ENCODE results near the gene TBL1XR1.
"Not testable (repeated sequence)": the region's sequence is repeated elsewhere in the genome, so short reads cannot be mapped to it uniquely, and the experiment has no call there.

TBL1XR1 gene

DNA sequence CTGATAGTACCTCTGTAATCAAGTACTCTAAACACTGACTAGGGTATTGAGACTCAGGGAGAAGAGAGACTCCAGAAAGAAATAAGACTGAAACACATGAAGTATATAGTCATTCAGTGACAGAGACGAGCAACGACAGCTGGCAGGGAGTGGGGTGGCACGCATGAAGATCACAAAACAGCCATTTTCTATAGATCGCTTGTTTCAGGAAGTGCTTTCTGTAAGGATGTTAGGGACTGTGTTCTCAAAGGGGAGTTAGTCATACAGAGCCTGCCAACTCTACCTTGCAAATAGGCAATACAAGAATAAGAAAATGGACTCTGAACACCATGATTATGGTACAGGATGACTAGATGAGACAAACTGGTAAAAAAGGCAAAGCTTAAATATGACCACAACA, 139.5 kb downstream of the TBL1XR1 start:
- peak; percentile 22 to 26 for DNase-seq

DNA sequence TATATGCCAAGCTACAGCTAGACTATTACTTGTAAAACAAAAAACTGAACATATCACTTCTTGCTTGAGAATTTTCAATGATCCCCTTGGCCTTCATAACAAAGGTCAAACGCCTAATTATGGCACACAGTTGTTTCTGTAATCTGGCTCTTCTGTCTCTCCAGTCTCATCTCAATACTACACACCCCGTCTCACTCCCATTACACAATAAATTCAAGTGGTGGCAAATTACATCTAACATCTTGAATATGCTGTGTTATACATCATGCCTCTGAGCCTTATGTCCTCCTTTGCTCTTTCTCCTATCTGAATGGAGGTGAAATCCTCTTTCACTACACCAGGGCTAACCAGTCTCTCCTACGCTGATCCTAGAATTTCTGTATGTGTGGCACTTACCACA, 140.4 kb downstream of the TBL1XR1 start:
- no peak for DNase-seq

DNA sequence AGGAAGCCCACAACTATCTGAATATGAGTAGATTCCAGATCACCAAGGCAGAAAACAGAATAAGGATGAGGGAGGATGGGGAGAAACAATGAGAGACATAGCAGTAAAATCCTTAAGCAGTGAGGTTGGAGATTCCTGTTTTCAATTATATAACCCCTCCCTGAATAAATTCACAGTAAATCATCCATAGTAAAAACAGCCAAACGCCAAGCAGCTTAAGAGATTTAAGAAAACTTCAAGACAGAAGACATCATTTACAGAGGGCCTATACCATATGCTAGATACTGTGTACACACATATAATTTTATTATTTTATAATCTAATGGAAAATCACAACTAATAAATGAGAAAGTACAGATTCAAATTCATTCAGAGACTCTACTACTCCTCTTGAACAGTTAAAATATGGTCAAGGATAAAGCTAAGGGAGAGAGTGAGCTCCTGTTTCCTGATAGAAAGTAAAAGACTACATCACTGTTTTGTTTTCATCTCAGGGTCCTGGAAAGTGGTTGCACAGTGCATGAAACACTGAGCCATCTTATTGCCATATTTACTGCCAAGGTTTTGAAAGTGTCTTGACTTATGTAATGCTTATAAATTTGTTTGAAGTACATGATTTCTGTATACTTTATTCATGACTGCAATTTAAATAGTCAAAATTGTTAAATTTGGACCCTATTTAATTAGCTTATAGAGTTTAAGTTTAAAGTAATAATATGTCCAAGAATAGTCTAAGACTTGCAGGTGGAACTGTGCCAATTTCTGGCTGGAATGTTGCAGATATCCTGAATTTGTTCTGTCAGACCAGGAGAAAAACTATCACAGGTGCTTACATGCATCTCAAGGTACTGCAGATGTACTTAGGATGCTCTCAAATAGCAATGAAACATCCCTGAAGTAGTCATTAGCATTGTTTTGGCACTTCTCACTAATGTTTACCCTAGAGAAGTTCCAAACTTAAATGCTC, 141.4 kb downstream of the TBL1XR1 start:
- DNase-seq = no peak

DNA sequence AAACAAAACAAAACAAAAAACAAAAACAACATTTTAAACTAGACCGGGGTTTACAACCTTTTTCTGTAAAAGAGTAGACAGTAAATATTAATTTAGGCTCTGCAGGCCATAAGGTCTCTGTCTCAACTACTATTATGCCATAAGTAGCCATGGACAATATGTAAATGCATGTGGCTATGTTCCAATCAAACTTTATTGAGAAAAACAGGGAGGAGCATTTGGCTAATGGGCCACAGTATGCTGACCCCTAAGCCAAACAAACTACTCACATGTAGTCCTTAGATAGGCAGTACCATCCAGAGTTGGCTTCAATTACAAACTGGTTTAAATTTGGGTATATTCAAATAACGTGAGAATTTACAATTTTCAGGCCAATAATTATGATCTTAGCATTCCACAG, 144.2 kb downstream of the TBL1XR1 start:
- no peak for DNase-seq

DNA sequence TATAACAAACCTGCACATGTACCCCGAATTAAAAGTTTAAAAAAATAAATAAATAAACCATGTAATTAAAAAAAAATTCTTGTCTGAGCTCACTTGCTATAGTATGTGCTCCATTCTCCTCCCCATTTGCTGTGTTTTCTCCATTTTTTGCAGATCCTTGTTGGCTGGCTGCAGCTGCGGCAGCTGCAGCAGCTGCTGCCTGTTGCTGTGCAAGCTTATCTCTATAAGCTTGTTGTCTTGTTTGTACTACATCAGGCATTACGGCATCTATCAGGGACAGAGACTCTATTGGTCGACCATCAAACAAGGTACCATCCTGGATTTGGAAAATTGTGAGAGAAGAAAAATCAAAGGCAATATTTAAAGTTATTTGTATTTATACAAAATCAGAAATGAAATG, 145.9 kb downstream of the TBL1XR1 start:
- no peak for DNase-seq

DNA sequence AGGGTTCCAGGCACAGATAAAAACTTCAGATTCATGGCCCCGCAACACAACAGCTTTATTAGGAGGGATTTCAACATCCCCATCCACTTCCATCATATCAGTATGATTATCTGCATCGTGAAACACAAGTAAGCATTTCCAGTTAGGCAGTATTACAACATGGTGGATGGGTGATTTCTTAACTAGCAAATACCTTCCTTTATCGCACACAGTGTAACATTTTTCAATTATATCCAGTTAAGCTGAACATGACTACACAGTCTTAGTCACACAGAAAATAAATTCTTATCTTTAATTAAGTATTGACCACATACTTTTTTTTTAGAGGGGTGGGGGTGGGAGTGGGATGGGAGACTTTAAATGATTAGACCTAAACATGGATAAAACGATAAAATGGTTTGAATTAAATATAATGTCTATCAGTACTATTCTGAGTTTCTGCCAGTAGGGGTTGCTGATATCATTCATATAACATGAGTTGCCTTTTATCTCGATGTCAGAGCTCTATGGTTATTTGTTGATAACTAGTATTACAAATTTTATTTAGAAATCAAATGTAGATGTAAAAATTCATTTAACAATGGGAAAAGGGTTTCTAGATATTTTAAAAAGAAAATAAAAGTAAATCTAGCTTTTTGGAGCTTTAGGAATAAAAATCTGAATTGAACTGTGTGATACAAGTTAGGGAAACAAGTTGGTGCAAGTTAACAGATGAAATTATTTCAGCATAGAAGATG, 146.6 kb downstream of the TBL1XR1 start:
- no peak for DNase-seq

DNA sequence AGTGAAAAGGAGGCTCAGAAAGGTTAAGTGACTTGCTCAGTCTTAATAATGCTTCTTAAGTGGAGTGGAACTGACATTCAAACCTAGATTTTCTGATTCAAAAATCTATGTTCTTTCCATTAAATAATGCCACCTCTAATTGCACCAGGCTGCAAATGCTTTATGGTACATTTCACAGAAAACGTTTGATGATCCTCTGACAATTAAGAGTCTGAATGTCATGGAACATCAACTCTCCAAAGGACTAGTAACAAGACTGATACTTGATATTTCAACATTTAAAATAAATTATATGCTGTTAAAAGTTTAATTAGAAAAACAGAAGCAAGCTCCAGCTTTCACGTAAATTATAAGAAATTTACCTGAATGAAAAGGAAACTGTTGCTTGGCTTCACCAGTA, 151.5 kb downstream of the TBL1XR1 start:
- DNase-seq = no peak

DNA sequence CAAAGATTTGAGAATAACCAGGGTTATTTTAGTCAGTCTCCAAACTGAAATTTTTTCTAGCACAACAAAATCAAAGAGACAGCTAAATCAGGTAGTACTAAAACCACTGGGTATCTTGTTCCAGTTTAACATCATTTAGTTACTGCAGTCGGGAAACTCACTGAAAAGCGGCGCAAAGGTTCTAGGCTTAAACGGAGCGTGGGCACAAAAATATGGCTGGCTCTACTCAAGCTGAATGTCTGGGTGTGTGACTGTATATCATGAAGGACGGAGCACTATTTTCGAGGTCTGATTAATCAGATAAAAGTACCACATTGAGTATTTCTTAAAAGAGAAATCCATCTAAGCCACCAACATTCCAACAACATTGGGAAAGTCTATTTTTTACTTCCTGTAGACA, 152.1 kb downstream of the TBL1XR1 start:
- no peak for DNase-seq

DNA sequence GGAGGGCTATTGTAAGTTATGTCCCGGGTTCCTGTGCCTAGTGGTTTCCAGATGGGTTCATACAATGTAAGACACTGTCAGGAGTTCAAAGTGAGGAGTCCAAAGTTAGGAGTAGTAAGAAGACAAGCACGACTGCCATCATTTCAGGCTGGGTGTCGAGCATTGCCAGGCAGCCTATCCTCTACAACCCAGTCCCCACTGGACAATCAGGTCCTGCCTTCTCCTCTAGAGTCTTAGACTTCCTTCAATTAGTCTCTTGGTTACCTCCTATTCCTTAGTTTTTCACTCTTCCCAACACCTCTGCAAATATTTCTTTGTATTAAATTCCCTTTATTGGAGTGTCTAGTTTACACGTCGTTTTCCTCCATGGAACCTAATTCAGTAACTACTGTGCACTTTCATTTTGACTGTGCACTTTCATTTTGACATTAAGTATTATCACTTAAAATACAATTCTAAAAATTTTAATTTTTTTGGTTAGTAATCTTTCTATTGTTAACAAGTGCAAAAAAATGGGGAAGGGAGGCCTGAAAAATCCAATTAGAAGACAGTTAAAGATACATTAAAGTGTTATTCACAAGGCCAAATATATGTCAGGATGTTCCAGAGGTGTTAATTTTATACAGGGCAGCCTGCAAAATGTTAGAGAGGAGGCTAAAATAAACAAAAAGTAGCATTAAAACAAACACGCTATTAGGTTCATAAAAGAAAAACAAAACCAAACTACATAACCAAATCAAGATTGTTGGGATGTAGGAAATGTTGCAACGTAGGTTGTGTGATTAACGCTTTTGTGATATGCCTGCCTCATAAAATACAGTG, 155.3 kb downstream of the TBL1XR1 start:
- DNase-seq = no peak

DNA sequence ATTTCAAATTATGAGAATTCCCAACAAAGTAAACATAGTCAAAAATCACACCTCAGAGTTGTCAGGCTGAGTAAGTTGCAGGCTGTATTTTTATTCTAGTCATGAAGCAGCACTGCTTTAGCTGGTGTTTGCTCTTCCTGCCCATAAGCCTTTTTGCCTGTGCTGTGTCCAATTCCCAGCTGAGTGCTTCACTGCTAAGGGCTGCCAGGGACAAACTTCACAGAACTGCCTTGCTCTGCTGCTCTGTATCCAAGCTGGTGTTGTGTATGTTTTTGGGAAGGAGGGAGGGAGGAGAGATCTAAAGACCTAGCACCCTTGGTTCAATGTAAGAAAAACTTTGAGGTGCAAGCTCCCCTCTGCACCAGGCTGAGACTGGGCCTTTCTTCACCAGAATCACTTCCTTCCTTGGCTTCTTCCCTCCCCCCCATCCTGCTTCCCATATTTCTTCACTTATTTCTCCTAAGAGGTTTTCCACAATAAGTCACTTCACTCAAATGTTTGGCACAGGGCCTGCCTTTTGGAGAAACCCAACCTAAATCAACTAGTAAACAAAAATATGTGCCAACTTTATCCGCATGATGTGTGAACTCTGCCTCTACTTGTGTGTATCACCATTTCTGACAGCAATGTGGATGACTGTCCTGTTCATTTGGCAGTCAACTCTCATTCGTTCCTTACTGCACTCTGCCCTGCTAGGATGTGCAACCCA, 156.1 kb downstream of the TBL1XR1 start:
- no peak for DNase-seq

DNA sequence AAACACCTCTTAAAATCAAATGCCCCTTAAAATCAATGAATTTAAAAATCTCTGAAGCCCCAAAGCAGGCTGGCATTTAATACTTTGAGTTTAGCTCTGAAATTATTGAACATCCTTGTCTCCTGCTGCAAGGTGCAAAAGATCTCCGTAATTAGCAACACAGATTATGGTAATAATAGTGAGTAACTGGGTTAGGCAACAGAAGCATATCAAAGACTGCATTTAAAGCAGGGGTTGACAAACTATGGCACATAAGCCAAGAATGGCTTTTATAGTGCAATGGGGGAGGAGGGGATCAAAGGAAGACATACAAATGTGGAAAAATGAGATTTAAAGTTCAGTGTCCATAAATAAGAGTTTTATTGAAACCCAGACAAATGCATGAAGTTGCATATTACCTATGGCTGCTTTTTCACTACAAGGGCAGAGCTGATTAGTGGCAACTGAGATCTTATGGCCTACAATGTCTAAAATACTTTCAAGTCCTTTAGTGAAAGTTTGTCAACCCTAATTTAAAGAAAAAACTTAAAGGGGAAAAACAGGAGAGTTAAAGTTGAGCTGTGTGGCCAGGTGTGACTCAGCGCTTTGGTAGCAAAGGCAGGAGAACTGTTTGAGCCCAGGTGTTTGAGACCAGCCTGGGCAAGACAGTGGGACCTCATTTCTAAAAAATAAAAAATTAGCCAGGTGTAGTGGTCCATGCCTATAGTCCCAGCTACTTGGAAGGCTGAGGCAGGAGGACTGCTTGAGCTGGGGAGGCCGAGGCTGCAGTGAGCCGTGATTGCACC, 157.6 kb downstream of the TBL1XR1 start:
- no peak for DNase-seq

DNA sequence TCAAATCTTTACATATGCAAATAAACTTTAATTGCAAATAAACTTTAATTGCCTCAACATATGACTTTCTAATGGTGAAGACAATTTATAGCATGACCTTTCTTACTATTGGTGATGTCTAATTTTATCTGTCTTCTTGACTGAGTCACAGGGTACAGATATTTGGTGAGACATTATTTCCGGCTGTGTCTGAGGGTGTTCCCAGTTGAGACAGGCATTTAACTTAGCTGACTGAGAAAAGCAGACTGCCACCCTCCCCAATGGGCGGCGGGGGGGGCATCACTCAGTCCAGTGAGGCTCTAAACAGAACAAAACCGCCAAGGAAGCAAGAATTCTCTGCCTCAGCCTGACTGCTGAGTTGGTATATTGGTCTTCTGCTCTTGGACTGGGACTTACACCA, 160.0 kb downstream of the TBL1XR1 start:
- peak; percentile 15 to 29 for DNase-seq

DNA sequence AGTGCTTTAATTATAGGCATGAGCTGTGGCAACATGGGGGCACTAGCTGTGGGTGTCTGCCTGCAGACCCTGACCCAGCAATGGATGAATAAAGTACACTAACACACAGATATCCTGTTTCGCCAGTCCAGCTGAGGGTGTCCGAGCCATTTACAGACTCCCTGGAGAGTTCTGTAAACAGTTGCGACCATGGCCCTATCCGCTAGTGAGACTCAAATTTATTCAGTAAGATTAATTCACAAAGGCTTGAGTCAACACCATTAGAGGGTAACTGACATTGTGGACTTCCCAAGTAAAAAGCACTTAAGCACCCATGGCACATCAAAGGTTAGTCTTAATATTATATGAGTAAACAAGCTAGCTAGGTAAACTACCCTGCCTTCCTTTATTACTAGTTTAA, 161.6 kb downstream of the TBL1XR1 start:
- no peak for DNase-seq

DNA sequence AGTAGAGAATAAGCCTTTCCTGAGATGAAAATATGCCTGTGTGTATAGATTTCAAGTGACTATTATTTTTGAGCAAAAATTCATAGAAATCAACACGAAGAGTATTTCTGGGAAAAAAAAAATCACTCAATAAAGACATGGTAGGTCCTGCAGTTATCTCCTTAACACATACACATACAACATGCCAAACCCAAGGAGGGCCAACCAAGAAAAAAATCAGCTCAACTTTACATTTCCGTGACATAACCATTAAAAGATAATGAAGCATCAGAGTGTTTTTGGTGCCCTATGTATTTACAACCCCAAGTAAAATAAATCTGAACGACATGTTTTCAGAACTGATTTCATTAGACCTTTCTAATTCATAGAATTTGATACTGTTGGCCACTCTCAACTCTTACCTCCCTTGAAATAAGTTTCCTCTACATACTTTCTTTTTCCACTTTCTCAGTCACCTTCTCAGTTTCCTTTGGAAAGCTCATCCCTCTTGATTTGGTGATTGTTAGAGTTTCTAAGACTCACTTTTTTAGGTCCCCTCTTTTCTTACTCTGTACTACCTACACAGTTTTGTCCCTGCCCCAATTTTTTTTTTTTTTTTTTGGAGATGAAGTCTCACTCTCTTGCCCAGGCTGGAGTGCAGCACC, 162.3 kb downstream of the TBL1XR1 start:
- no peak for DNase-seq

DNA sequence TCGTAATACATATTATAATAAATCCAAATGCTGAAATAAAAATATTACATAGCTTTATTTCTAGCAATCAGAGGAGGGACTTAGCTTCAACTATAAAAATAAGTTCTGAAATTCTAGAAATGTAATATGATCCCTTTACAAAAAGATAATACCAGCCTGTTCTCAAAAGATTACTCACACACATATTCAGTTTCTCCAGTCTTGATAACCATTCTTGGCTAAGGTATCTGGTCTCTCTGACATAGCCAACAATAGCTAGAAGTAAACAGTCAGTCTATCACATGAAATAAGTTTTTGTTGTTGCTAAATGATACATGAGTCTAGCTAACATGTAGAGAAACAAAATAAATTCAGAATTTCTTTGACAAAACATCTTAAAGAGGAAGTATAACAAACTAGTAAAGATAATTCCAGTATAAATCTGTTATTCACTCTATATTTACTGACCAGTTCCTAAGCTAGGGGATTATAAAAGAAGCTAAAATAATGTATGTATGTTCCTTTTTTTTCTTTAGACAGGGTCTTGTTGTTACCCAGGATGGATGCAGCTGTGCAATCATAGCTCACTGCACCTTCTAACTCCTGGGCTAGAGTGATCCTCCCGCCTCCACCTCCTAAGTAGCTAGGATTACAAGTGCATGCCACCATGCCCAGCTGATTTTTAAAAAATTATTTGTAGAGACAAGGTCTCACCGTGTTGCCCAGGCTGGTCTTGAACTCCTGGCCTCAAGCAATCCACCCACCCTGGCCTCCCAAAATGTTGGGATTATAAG, 170.6 kb downstream of the TBL1XR1 start:
- no peak for DNase-seq

DNA sequence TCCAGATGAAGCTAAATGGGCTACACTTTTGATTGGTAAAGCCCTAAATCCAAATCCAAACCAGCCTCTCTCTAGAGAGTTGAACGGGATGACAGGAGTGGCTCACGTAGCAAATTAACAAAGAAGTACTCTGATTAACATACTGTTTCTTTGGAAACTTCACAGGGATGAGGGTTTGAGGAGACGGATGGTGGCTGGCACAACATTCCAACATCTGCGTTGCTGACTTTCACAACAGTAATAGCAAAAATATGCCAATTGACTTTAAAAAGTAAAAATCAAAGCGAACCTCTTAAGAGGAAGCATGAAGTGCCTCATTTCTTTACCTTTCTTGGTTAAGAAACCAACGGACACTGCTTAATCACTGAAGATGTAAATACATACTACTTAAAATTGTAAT, 181.4 kb downstream of the TBL1XR1 start:
- no peak for DNase-seq

DNA sequence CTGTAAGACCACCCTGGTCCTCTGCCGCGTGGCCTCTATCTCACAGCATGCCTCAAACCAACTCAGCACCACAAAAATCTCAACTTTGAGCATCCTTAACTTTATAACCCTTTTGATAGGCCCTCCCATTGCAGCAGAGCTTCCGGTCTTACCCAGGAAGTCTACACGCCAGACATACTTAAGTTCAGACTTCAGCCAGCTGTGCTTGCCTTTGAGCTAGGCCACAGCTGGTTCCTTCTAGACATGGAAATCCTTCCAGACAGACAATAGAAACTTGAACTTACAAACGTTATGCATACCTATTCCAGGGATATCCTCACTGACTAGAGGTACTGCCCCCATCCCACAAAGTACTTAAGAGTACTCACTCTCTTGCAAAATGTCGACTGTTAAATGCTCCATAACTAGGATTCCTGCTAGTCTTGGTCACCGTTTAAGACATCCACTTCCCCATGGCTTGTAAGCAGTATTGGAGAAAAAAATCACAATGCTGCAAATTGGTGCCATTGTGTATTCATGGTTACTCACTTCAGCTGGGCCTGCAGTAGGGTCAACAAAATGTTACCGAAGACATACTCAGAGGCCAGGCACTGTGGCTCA, 183.5 kb downstream of the TBL1XR1 start:
- no peak for DNase-seq

DNA sequence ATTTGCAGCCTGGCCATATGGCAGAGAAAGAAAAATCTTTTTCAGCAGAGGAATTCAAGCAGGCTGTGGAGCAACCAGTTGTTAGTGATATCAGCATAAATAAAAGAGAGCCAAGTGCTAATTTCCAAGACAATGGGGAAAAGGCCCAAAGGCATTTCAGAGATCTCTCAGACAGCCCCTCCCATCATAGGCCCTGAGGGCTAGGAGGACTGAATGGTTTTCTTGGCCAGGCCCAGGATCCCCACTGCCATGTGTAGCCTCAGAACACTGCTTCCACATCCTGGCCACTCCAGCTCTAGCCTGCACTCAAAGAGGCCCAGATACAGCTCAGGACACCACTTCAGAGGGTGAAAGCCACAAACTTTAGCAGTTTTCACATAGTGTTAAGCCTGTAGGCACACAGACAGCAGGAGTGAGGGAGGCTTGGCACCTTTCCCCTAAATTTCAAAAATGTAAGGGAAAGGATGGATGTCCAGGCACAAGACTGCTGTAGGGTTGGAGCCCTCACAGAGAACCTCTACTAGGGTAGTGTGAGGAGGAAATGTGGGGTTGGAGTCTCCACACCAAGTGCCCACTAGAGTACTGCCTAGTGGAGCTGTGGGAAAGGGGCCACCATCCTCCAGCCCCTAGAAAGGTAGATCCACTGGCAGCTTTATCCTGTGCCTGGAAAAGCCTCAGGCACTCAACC, 191.4 kb downstream of the TBL1XR1 start:
- DNase-seq = no peak

DNA sequence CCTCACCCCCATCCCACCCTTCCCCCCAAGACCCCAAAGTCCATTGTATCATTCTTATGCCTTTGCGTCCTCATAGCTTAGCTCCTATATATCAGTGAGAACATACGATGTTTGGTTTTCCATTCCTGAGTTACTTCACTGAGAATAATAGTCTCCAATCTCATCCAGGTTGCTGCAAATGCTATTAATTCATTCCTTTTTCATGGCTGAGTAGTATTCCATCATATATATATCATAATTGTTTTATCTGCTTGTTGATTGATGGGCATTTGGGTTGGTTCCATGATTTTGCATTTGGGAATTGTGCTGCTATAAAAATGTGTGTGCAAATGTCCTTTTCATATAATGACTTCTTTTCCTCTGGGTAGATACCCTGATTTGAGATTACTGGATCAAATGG, 197.1 kb downstream of the TBL1XR1 start:
- not testable (repeated sequence) for DNase-seq

All from stimulated activated CD4-positive, alpha-beta T cell treated with anti-CD3 and anti-CD28 coated beads, Interleukin-4, amount 100 ng/mL, for 4 hours (primary cell).